Measurements from ENCODE around the gene CSKMT.
A peak's percentile ranks its signal among the peaks of the same experiment; 100 is the strongest.

The CSKMT gene

DNA sequence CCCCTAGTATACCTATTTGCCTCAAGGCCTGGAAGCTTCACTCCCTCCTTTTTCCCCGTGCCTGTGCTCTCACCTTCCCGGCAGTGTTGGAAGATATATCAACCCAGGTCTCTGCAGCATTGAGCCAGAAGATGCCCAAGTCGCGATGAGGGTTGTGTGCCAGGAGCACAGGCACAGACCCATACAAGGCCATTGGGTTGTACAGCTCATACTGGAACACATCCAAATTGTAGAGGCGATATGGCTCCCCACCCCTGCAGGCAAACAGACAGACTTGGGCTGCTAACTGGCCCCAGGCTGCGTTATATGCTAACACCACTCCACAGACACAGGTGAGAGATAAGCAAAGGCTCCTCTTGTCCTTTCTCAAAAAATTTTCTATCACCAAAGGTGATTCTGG, 32.6 kb upstream of the CSKMT start:
- no peak for FAIRE-seq
- no peak for TF ChIP-seq CTCF (IDR thresholded peaks at IDR 0.05; ENCODE audit: insufficient read depth, missing control alignments)
- DNase-seq (ENCODE audit: insufficient read length, low spot score), result no peak

- FAIRE-seq, result no peak
These were observed 20.9 kb upstream of the CSKMT start for GRCh38 chr11:62644220-62644619.

GRCh38 chr11:62645671-62645945, 19.5 kb upstream of the CSKMT start:
- DNase-seq (ENCODE audit: insufficient read length, low spot score) (no peak), FAIRE-seq (no peak)
- no peak for TF ChIP-seq CTCF (IDR thresholded peaks at IDR 0.05; ENCODE audit: insufficient read depth, missing control alignments)

More at GRCh38 chr11:62644220-62644619, 20.9 kb upstream of the CSKMT start:
- TF ChIP-seq CTCF (IDR thresholded peaks at IDR 0.05; ENCODE audit: insufficient read depth, missing control alignments), result no peak
- DNase-seq (ENCODE audit: insufficient read length, low spot score), result no peak

- no peak for TF ChIP-seq CTCF (IDR thresholded peaks at IDR 0.05; ENCODE audit: insufficient read depth, missing control alignments)
- no peak for FAIRE-seq
- peak; percentile 99 for DNase-seq (ENCODE audit: insufficient read length, low spot score)
These were observed 18.9 kb upstream of the CSKMT start, which contains the start of gene GANAB for GRCh38 chr11:62645946-62646824. TSS of gene GANAB (minus strand) at chr11:62646613. CDS start at chr11:62646599, 14 bp downstream.

- FAIRE-seq, result no peak
- TF ChIP-seq CTCF (IDR thresholded peaks at IDR 0.05; ENCODE audit: insufficient read depth, missing control alignments), result no peak
- no peak for DNase-seq (ENCODE audit: insufficient read length, low spot score)
These were observed 18.1 kb upstream of the CSKMT start for GRCh38 chr11:62646825-62647608.

DNA sequence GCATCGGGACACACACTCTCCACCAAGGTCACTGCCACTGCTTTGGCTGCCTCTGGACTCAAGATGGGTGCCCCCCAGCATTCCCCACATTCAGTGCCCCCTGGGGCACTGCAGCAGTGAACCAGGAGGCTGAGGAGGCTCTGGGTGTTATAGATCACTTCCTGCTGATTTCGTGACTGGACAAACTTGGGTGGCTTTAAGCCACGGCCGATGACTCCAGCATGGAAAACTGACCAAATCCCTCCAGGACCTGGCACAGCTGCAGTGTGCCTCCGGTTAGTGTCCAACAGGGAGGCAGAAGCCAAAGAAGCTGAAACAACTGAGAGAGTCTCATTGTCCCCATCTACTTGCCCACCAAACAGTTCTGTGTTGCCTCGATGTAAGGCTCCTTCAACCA, 17.5 kb upstream of the CSKMT start:
- no peak for TF ChIP-seq CTCF (IDR thresholded peaks at IDR 0.05; ENCODE audit: insufficient read depth, missing control alignments)
- no peak for FAIRE-seq
- DNase-seq (ENCODE audit: insufficient read length, low spot score), result no peak

Measured in D721Med (cell line).